Measurements from ENCODE around the gene SPIRE2.

Gene SPIRE2

DNA sequence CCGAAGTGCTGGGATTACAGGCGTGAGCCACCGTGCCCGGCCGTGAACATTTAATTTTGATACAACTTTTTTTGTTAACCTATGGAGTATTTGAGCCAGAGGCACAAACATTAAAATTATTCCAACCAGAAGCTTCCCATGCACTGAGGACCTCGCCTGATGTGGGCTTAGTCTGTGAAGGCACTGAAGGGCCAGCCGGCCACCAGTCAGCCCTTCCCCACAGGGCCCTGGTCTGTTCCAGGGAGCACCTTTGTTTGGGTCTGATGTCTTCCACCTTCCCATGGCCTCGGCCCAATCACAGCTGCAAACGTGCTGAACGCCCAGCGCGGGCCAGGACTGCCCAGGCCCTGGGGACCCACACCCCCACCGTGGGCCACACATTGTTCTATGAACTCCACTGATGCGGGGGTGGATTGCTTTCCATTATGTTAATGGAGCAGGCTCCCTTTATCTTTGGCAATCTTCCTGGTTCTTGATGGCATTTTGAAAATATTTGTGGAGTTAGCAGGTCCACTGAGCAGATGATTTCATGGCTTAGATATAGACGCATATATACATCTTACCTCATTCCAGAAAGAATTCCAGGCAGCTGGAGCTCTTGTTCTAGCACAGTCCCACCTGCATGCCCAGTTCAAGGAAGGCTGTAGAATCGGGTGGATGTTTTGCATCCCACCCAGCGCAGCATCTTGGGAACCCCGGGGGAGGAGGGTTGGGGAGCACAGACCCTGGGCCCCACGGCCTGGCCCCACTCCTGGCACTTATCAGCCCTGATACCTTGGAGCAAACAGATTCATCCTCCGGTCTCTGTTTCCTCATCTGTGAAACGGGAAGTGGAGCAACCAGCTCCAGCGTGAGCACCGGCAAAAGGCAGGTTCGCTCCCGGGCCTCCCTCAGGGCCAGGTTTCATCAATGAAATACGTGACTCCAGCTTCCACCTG, 14.5 kb downstream of the SPIRE2 start:
- DNase-seq: no peak

DNA sequence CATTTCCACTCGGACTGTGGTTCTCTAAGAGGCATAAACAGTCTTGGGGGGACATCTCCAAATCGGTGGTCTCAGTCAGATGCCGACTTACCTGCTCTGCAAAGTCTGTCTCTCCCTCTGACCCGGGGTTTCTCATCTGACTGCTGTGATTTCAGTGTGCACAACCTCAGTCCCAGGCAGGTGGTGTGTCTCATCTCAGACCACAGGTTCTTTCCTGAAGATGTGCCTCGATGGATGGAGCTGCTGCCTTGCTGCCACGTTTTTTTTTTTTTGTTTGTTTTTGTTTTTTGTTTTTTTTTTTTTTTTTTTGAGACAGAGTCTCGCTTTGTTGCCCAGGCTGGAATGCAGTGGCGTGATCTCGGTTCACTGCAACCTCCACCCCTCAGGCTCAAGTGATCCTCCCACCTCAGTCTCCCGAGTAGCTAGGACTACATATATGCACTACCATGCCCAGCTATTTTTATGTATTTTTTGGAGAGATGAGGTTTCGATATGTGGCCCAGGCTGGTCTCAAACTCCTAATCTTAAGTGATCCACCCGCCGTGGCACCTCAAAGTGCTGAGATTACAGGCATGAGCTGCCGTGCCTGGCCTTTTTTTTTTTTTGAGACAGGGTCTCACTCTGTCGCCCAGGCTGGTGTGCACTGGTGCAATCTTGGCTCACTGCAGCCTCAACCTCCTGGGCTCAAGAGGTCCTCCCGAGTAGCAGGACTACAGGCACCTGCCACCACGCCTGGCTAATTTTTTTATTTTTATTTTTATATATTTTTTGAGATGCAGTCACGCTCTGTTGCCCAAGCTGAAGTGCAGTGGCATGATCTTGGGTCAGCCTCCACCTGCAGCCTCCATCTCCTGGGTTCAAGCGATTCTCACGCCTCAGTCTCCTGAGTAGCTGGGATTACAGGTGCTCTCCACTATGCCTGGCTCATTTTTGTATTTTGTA, 15.4 kb downstream of the SPIRE2 start:
- no peak for DNase-seq

DNA sequence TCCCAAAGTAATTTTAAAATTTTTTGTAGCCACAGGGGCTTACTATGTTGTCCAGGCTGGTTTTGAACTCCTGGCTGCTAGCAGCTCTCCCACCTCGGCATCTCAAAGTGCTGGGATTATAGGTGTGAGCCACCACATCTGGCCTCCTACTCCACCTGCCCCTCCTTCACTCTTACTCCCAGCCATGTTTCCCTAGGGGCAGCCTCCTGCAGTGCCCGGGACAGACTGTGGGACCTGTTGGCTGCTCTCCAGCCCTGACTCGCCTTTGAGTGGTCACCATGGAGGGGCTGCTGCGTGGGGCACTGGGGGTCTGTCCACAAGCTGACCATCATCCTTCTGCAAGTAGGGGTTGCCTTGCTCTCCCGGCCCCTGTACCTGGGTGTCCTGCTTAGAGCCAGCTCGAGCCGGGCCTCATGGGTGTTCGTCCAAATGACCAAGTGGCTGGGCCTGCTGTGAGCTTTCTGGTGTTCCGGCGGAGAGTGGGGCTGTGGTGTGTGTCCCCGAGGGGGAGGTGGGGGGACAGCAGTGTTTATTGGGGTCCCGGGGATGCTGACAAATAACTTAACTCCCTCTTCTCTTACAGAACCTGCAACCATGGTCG, 16.6 kb downstream of the SPIRE2 start:
- DNase-seq: no peak

DNA sequence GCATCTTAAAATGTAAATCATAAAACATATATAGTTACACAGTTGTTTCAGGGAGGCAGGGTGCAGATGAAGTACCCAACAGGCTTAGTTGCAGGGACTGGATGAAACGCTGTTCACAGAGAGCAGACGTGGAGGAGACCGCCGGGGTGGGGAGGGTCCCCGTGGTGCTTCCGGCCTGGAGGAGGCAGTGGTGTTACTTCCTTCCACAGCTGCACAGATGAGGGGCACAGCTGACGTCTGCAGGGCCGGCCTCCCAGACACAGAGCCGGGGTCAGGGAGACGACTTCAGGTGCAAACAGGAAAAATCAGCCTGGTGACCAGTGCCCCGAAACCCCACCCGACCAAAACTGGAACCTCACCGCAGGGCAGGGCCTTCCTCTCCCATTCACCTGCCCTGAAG, 17.1 kb downstream of the SPIRE2 start:
- DNase-seq: no peak

DNA sequence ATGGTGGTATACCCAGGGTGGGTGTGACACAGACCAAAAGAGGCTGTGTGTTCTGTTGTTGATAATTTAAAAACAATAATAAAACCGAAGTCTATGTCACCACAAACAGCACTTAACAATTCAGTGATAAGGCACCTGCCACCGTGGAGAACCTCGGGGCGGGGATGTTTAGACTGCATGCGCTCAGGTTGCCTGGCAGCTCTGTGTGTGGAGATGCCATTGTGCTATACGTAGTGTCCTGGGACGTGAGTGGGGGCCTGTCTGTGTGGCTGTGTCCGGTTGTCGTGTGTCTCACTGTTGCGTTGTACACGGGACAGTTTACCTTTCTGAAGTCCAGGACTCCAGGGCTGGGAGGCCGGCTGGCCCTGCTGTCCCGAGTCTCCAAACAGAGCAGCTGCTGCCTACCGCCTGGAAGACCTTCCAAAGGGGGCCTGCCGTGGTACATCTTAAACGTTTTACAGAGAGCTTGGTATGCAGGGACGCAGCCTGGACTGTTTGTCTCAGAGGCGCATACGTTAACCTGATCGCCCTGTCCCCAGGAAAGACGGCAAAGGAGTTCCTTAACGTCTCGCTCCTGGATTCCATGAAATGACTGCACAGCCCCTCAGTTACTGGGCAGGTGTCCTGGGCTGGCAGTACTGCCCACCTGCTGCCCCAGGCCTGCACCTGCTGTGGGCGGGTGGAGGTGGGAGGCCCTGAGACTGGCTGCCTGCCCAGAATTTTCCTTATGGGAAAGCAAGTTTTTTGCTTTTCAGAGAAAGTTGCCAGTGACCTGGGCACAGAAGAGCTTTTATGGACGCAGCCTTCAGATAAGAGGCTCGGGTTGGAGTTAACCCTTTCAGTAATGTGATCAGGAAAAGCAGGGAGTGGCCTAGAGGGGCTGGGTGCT, 19.0 kb downstream of the SPIRE2 start:
- no peak for DNase-seq

DNA sequence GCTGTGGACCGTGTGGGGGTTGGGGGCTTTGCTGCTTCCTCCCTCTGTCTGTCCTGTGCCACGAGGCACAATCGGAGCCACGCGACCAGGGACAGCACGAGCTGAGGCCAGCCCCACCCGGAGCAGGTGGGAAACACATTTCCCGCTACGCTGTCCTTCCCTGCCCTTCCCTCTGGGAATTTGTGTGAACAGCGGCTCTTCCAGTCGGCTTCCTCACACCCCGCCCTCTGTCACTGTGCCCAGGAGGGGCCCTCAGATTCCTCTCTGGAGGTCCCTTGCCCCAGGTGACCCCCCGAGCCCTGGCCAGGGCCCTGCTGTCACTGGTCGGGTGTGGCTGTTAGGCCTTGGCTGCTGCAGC, 19.6 kb downstream of the SPIRE2 start:
- DNase-seq: no peak

DNA sequence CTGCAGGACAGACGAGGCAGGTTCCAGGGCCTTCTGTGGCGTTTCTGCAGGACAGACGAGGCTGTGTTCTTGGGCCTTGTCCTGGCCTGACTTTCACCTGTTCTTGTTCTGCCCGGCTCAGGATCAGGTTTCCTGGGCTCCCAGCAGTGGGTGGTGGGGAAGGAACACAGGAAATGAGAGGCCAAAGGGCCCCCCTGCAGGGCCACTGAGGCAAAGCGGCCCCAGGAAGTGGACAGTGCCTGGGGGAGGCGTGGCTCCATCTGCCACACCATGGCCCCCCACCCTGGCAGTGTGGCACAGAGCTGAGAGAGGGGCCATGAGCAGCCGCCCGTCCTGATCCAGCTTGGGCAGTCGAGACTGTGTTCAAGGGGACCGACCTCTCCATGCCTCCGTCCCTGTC, 20.7 kb downstream of the SPIRE2 start:
- no peak for DNase-seq

DNA sequence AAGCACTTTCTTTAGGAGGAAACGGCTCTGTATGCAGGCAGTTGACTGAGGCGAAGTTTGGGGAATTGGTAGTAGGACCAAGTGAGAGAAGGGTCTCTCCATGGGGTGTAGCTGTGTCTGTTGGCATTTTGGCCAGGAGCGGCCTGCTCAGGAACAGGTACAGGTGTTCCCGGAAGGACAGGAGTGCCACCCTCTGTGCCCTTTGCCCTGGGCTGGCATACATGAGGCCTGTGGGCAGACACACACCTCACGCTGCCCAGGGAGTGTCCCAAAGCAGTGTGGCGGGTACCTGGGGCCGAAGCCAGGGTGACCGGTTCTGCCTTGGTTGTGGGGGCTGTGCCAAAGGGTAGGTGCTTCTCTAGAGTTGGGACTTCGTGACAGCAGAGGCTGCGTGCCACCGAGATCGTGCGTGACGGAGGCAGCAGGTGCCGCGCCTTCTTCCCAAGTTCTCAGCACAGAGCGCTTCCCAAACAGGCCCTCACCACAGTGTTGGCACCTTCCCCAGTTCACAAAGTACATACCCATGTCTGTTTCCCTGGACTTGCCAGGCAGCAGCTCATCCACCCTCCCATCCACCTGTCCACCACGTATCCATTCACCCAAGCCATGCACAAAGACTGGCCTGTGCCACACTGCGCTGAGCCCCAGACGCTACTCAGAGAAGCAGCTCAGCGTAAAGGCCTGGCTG, 25.2 kb downstream of the SPIRE2 start:
- DNase-seq: no peak

DNA sequence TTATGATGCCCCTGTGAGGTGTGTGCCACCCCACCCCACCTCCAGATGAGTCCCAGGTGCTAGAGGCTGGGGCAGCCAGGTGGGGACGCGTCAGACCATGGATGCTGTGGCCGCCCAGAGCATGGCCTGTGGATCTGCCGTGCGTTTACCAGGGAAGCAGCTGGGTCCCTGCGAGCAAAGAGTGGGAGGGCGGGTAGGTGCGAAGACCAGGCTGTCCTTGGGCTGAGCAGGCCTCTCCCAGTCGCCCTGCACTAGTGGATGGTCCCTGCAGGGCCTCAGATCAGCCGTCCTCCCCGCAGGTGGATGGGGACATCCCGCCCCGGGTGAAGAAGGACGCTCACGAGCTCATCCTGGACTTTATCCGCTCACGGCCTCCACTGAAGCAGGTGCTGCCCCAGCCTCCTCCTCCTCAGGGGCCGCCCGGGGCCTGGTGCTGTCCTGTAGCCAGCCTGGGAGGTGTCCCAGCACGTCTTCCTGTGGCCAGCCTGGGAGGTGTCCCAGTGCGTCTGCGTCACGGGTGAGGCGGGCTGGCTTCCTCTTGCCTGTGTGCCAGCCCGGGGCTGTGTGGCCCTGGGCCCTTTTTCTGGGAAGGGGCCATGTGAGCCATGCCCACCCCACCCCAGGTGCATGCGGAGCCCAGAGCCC, 27.1 kb downstream of the SPIRE2 start:
- no peak for DNase-seq

DNA sequence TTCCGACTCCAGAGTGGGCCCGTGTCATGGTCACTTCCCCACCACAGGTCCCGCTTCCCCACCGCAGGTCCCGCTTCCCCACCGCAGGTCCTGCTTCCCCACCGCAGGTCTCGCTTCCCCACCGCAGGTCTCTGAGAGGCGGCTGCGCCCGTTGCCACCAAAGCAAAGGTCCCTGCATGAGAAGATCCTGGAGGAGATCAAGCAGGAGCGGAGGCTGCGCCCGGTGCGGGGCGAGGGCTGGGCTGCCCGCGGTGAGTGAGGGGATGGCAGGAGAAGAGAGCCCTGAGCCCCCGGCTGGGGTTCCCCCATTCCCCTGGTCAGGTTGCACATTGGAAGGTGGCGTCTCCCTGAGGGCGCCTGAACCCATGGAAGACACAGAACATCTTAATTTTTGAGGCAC, 27.7 kb downstream of the SPIRE2 start:
- DNase-seq: no peak

DNA sequence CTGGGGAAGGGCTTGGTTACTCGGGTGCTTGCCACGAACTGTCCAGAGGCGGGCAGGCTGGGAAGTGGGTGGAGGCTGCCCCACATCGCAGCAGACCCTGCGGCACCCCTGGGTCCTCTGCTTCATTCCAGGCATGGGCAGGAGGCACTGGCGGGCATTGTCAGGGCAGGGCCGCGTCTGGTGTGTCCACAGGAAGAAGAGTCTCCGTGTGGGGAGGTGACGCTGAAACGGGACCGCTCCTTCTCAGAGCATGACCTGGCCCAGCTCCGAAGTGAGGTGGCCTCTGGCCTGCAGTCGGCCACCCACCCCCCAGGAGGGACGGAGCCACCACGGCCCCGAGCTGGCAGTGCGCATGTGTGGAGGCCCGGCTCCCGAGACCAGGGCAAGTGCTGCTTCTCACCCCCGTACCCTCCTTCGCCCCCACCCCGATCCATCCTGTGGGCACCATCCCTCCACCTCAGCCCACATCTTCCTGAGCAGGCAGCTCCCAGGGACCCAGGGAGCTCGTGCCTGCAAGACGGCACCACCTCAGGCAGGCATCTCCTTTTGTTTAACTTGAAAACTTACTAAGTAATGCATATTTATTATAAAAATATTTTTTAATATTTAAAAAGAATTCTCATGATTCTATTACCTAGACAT, 30.8 kb downstream of the SPIRE2 start:
- no peak for DNase-seq

DNA sequence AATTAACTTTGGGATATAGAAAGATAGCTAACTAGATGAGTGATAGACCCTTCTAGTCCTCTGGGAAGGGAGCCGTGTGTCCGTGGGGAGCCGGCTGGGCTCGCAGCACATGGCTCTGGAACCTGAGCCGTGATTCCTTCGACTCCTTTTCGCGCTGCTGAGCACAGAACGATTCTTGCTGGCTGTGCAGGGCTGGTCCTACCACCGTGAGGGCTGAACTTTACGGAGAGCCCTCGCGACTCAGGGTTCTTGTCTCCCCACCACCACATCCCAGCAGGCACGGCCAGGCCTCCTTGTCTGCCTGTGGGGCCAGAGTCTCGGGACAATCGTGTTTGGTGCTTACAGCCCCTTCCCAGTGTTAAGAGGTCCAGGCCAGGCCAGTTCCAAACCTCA, 31.3 kb downstream of the SPIRE2 start:
- DNase-seq: no peak

DNA sequence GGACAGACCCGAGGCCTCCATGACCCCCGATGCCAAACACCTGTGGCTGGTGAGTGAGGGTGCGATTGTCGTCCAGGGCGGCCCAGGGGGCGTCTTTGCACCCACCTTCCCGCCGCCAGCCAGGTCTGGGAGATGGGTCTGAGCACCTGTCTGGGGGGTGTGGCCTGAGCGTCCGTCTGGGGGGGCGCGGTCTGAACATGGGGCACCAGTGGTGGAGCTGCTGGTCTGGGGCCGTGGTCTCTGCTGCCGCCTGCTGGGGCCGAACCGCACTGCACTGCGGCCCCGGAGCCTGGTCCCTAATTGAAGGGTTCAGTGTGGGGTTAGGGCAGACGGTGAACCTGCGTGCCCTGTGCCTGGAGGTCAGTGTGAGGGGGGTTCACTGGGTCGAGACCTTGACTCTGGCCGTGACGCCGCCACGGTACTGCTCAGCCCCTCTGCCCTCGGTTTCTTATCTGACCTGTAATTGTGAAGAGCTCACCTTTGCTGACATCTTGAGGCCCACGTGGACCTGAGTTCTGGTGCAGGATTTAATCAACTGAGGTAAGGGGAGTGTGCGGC, 32.6 kb downstream of the SPIRE2 start:
- peak; percentile 63 to 70 for DNase-seq

DNA sequence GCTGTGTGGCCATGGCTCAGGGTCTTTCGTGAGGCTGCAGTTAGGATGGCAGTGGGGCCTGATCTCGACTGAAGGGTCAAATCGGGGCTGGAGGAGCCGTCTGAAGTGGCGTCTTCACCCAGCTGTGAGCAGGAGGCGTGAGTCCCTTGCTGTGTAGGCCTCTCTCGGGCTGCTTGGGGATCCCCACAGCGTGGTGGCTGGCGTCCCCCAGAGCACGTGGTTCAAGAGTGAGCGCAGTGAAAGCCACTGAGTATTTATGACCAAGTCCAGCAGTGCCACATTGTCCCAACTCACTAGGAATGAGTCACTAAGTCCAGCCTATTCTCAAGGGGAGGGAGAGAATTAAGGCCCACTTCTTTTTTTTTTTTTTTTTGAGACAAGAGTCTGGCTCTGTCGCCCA, 33.4 kb downstream of the SPIRE2 start:
- DNase-seq: no peak

DNA sequence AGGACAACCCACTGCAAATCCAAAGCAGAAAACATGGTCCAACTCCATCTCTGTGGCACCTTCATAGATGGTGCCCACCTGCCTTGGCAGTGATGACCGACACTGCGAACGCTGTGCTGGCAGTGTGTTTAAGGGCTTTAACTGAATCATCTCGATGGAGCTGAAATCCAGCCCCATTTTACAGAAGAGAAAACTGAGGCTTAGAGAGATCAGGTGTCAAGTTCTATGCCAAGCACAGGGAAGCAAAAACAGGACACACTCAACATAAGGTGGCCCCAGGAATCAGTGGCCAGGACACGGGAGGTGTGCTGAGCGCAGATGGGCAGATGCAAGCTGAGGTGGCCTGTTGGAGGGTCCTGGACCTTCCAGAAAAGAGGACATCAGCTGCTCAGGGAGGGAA, 34.5 kb downstream of the SPIRE2 start:
- DNase-seq: no peak

DNA sequence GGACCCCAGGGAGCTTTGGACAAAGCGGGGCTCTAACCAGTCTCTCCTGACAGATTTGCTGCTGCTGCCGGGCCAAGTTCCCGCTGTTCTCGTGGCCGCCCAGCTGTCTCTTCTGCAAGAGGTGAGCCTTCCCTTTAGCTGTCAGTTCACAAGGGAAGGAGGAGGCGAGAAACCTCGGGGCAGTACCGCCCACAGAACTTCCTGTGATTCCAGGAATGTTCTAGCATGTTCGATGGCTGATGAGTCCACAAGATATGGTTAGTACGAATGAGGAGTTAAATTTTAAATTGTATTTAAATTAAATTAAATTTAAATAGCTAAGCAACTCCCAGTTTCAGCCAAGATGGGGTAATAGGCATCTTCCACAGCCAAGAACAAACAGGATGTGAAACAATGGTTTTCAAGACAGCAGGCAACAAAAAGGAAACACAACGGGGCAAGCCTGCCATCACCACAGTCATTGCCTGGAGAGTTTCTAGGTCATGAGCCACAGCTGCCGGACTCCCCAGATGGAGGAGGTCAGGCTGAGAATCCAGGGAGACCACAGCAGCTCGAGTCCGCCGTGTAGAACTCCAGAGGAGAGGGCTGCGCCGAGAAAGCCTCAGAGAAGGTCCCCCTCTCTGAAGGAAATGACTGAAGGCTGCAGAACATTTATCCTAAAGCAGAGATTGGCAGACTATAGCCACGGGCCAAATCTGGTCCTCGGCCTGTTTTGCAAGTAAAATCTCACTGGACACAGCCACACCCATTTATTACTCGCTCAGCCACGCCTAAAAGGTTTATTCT, 35.7 kb downstream of the SPIRE2 start:
- peak; percentile 37 to 39 for DNase-seq

DNA sequence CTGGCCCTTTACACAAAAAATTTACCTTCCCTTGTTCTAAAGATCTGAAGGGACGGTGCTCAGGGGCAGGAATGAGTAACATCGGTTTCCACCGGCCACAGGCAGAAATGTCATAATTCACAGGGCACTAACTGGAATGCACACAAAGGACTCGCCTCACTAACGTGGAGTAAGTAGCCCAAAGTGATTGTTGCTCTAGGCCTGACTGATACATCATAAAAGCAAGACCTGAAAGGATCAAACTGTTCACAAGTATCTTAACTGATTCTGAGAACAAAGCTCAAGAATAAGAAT, 36.2 kb downstream of the SPIRE2 start:
- no peak for DNase-seq

DNA sequence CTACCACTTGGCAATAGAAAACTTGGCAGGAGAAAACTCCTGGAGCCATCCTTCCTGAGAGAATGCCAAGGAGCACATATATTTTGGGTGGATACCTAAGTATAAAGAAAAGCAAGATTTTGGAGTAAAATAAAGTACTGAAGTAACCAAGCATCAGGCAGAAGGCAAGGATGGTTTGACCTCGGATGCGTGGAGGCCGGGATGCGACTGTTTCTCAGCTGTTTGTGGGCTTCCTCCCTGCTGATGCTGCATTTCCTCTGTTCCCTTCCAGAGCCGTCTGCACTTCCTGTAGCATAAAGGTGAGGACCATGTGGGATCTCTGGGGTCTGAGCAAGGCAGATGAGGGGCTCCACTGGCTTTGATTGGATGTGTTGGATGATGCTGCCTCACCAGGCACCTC, 39.6 kb downstream of the SPIRE2 start:
- DNase-seq: no peak

DNA sequence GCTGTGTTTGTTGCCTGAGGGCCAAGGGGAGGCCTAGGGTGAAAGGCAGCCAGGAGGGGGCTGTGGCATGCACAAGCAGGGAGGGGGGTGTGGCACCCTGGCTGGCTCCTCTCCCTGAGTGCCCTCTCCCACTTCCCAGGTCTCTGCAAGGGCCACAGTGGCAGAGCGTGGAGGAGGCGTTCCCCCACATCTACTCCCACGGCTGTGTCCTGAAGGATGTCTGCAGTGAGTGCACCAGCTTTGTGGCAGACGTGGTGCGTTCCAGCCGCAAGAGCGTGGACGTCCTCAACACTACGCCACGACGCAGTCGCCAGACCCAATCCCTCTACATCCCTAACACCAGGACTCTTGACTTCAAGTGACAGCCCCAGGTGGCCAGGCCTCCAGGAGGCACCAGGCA, 41.6 kb downstream of the SPIRE2 start:
- no peak for DNase-seq

DNA sequence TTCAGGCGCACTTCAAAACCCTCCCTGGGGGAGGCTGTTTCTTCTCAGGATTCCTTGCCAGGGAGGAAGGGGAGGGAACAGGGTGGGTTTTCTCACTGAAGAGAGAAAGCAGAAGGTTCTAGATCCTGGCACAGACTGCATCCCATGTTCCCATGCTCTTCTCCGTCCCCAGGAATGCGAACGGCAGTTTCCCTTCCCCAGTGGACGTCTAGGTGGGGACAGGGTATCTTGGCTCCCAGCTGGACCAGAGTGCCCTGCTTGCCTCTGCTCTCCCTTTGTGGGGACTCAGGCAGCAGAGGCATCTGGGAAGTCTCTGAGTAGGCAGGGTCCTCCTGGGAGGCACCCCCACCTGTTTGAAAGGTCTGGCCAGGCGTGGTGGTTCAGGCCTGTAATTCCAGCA, 42.2 kb downstream of the SPIRE2 start:
- DNase-seq: no peak

Measured in activated CD4-positive, alpha-beta T cell treated with anti-CD3 and anti-CD28 coated beads for 4 hours (primary cell).